ENCODE measurements around the gene TTC27.

DNA sequence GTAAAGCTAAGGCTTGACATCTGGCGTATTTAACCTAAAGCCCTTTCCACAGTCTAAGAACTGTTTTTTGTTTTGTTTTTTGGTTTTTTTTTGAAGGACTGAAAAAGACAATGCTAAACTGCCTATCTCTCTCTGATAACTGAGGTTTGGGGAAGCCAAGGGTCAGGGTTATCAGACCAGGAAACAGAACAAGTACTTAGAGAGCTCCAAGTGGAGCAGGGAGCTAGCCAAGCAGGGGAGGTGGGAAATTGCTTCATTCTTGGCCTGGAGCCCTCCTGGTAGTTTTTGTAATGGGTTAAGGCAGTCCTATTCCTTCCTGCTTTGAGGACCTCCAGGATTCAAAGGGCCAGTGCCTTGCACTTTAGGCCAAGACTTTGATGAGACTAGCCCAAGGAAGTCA lies 164.6 kb downstream of the TTC27 start:
- TF ChIP-seq, protein P1, sequence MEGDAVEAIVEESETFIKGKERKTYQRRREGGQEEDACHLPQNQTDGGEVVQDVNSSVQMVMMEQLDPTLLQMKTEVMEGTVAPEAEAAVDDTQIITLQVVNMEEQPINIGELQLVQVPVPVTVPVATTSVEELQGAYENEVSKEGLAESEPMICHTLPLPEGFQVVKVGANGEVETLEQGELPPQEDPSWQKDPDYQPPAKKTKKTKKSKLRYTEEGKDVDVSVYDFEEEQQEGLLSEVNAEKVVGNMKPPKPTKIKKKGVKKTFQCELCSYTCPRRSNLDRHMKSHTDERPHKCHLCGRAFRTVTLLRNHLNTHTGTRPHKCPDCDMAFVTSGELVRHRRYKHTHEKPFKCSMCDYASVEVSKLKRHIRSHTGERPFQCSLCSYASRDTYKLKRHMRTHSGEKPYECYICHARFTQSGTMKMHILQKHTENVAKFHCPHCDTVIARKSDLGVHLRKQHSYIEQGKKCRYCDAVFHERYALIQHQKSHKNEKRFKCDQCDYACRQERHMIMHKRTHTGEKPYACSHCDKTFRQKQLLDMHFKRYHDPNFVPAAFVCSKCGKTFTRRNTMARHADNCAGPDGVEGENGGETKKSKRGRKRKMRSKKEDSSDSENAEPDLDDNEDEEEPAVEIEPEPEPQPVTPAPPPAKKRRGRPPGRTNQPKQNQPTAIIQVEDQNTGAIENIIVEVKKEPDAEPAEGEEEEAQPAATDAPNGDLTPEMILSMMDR (CRISPR knock-in tag; IDR thresholded peaks at IDR 0.05), result no peak
- TF ChIP-seq POLR2AphosphoS2 (IDR thresholded peaks at IDR 0.05; ENCODE audit: low read depth, low read length), result no peak

Measured in HepG2 (cell line).